Keratinocyte (primary cell): ENCODE measurements around the gene ERCC6L2.

Source experiments
- CTCF ChIP-seq, 3 experiments: IDR thresholded peaks in 1 of 3; conservative IDR thresholded peaks in 1 of 3; optimal IDR thresholded peaks in 1 of 3; 2 replicates in 2 of 3; 3 replicates in 1 of 3; pipeline versions ENCODE3 to v1.5.1; 2011; ENCODE audit warnings: low read length in 3 of 3, mild to moderate bottlenecking in 3 of 3, moderate library complexity in 2 of 3, control low read depth in 1 of 3, inconsistent platforms in 1 of 3; ENCODE audit not compliant: insufficient read depth in 2 of 3; ENCODE audit errors: extremely low read depth in 1 of 3
- EZH2 ChIP-seq: IDR thresholded peaks from one replicate; pipeline ENCODE4 v1.6.1; 2012; ENCODE audit warnings: inconsistent platforms, mild to moderate bottlenecking, low read length, moderate library complexity

GRCh38 chr9:95979446-95979845, 104.0 kb downstream of the ERCC6L2 start:
- TF ChIP-seq CTCF (optimal IDR thresholded peaks at IDR 0.05 in 1 of 3, IDR thresholded peaks at IDR 0.05 in 1 of 3, conservative IDR thresholded peaks at IDR 0.05 in 1 of 3; ENCODE audit: extremely low read depth in 1 of 3, insufficient read depth in 2 of 3, low read length in 3 of 3) (no peak), EZH2 (no peak)
